ENCODE data around the gene MED13. TPM values are rescaled to one million over a fixed set of nuclear protein-coding genes. Genes with fewer than 3 reads are reported as not detected.

Gene MED13
- total RNA-seq, 2 donors from 2014 or later = 61.9 to 77.5 TPM

DNA sequence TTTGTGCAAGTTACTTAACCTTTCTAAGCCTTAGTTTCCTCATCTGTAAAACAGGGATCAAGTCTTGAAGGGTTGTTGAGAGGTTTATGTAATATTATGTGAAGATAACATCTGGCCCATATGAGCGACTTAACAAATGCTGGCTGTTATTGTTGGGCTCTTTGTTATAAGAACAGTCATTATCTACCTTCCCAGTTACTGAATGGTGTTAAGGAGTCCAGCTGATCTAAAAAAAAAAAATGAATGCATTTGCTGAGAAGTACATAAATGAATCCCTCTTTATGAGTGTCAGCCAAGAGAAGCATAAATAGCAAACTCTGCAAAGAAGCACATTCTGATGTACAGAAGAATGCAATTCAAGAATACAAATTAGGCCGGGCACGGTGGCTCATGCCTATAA lies 24.3 kb upstream of the MED13 start:
- no peaks in the 10 kb centered on the region for H3K4me1 ChIP-seq
- no peak overlapping the region for H3K4me3 ChIP-seq
- no peaks in the 10 kb centered on the region for H3K36me3 ChIP-seq
- TF ChIP-seq, protein P1, sequence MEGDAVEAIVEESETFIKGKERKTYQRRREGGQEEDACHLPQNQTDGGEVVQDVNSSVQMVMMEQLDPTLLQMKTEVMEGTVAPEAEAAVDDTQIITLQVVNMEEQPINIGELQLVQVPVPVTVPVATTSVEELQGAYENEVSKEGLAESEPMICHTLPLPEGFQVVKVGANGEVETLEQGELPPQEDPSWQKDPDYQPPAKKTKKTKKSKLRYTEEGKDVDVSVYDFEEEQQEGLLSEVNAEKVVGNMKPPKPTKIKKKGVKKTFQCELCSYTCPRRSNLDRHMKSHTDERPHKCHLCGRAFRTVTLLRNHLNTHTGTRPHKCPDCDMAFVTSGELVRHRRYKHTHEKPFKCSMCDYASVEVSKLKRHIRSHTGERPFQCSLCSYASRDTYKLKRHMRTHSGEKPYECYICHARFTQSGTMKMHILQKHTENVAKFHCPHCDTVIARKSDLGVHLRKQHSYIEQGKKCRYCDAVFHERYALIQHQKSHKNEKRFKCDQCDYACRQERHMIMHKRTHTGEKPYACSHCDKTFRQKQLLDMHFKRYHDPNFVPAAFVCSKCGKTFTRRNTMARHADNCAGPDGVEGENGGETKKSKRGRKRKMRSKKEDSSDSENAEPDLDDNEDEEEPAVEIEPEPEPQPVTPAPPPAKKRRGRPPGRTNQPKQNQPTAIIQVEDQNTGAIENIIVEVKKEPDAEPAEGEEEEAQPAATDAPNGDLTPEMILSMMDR (IDR thresholded peaks at IDR 0.05) = no peak
- H3K27me3 ChIP-seq = no peaks in the 10 kb centered on the region
- H3K9me3 ChIP-seq = no peaks in the 10 kb centered on the region
- H3K9ac ChIP-seq (ENCODE audit: low read depth in 2 of 2, low read length in 2 of 2) = no peak overlapping the region
- H3K27ac ChIP-seq = no peak overlapping the region
- no peak for DNase-seq
- intact Hi-C loops (cut with DNase I) = no loop called here

DNA sequence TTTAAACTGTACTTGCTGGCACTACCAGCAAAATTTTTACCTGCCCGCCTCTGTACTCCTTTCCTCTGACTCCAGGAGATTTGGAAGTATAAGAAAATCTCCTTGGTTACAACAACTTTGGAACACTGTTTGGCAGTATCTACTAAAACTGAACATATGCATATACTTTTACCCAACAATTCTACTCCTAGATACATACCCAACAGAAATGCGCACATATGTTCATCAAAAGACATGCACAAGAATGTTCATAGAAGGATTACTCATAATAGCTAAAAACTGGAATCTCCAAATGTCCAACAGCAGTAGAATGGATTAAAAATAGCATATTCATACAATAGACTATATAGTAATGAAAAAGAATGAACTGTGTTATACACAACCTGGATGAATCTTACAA lies 21.7 kb upstream of the MED13 start:
- Histone ChIP-seq H3K4me1 (no peaks in the 10 kb centered on the region), H3K27me3 (no peaks in the 10 kb centered on the region), H3K27ac (no peak overlapping the region), H3K9me3 (no peaks in the 10 kb centered on the region), H3K4me3 (no peak overlapping the region), H3K36me3 (no peaks in the 10 kb centered on the region), H3K9ac (ENCODE audit: low read depth in 2 of 2, low read length in 2 of 2) (no peak overlapping the region)
- TF ChIP-seq, protein P1 (IDR thresholded peaks at IDR 0.05) = no peak
- DNase-seq = no peak
- intact Hi-C loops (cut with DNase I) = no loop called here

DNA sequence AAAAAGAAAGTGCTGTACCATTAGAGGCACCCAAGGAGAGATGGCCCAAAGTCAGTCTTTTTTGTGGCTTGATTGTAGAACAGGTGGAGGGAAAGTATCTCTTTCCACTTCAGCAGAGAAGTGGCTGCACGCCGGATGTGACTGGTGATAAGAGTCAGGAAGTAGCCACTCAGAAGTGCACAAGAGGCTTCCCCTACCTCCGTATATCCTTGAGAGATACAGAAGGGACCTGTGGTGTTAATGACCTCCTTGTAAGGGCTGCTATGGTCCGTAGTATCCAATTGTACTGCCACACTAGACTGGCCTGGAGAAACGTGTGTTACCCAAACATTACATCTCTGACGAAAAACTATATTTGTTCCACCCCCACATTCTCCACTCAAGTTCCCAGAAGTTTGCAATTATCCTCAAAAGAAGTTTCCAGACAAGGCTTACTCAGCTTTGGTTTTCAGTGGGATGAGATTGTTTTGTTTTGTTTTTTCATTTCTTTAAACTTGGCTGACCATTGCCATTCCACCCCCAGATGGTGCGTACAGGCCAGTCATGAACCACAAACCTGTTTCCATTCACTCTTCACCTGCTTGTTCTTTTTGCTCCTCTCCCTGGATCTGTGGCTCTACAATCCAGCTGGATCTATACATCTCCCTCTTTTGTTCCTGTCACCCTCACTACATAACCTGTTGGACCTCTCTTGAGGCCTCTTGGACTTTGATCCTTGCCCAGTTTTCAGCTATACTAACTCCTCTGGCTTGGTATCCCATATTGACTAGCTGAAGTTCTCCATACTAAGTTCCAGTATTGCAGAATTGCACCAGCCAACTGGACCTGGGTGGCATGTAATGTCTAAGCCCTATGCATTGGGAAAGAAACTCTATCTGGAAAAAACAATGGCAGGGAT lies 20.7 kb upstream of the MED13 start:
- Histone ChIP-seq H3K36me3 (no peaks in the 10 kb centered on the region), H3K27ac (no peak overlapping the region), H3K9ac (ENCODE audit: low read depth in 2 of 2, low read length in 2 of 2) (no peak overlapping the region), H3K9me3 (no peaks in the 10 kb centered on the region), H3K4me1 (no peaks in the 10 kb centered on the region), H3K4me3 (no peak overlapping the region), H3K27me3 (no peaks in the 10 kb centered on the region)
- no peak for DNase-seq
- TF ChIP-seq, protein P1 (IDR thresholded peaks at IDR 0.05) = no peak
- intact Hi-C loops (cut with DNase I) = no loop called here

DNA sequence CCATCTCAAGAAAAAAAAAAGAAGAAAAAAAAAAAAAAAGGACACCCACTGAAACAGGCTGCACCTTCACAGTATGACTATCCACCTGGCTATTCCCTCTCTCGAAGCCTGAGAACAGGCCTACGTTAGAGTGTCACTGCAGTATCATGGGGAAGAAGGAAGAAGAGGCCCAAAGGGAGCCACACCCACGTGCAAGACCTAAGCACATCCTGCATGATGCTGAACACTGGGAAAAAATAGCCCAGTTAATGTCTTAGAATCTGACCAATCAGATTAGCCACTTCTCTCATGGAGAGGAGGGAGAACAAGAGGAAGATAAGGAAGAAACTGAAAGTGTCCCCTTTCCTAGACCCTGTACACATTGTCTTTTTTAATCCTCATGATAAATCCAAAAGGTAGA lies 19.5 kb upstream of the MED13 start:
- H3K4me3 ChIP-seq = no peak overlapping the region
- intact Hi-C loops (cut with DNase I) = no loop called here
- no peaks in the 10 kb centered on the region for H3K36me3 ChIP-seq
- H3K27ac ChIP-seq = no peak overlapping the region
- H3K27me3 ChIP-seq = no peaks in the 10 kb centered on the region
- TF ChIP-seq, protein P1 (IDR thresholded peaks at IDR 0.05) = no peak
- no peak for DNase-seq
- H3K9ac ChIP-seq (ENCODE audit: low read depth in 2 of 2, low read length in 2 of 2) = no peak overlapping the region
- no peaks in the 10 kb centered on the region for H3K9me3 ChIP-seq
- H3K4me1 ChIP-seq = no peaks in the 10 kb centered on the region

DNA sequence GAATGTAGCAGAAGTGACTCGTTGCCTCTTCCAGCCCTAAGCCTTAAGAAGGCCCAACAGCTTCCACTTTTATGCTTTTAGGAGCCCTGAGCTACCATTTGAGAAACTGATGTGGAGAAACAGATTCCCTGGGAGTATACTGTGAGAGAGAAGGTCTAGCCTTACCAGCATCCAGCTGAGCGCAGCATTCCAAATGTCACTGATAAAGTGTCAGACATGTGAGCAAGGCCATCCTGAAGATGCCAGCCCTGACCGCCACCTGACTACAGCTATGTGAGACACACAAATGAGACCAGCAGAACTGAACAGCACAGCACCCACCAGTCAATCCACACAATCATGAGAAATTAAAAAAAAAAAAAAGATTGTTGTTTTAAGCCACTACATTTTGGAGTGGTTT lies 18.6 kb upstream of the MED13 start:
- Histone ChIP-seq H3K4me1 (no peaks in the 10 kb centered on the region), H3K9ac (ENCODE audit: low read depth in 2 of 2, low read length in 2 of 2) (no peak overlapping the region), H3K9me3 (no peaks in the 10 kb centered on the region), H3K27me3 (no peaks in the 10 kb centered on the region), H3K27ac (no peak overlapping the region), H3K4me3 (no peak overlapping the region), H3K36me3 (no peaks in the 10 kb centered on the region)
- TF ChIP-seq, protein P1 (IDR thresholded peaks at IDR 0.05) = no peak
- no peak for DNase-seq
- intact Hi-C loops (cut with DNase I) = no loop called here
